Fibroblast of lung (primary cell): ENCODE results near the gene GALNT18. TPM values are rescaled to one million over a fixed set of nuclear protein-coding genes. Genes with fewer than 3 reads are reported as not detected.

ENCODE experiments used
- DNase-seq, 2 donors: peaks; one replicate each; pipeline versions ENCODE4 v3.0.0 to v3.0.0-alpha.2; 2010; ENCODE audit warnings: low read depth in 2 of 2
- H2AFZ ChIP-seq: 2 replicates; pipeline ENCODE4 v1.5.1; 2012; ENCODE audit warnings: low read length, control low read depth, inconsistent platforms
- H3K27ac ChIP-seq: 2 replicates; pipeline ENCODE4 v1.5.1; 2011; ENCODE audit warnings: low read length, control low read depth; ENCODE audit not compliant: insufficient read depth
- H3K27me3 ChIP-seq: 2 replicates; pipeline ENCODE4 v1.5.1; 2011; ENCODE audit warnings: mild to moderate bottlenecking, low read length; ENCODE audit not compliant: control insufficient read depth, insufficient read depth
- H3K36me3 ChIP-seq: 2 replicates; pipeline ENCODE4 v1.5.1; 2011; ENCODE audit warnings: low read length; ENCODE audit not compliant: control insufficient read depth, insufficient read depth
- H3K4me1 ChIP-seq: 2 replicates; pipeline ENCODE4 v1.5.1; 2011; ENCODE audit warnings: low read length; ENCODE audit not compliant: control insufficient read depth, insufficient read depth; ENCODE audit errors: extremely low read depth
- H3K4me2 ChIP-seq: 2 replicates; pipeline ENCODE4 v1.5.1; 2011; ENCODE audit warnings: low read length, control low read depth; ENCODE audit not compliant: insufficient read depth; ENCODE audit errors: extremely low read depth
- H3K4me3 ChIP-seq, 4 experiments: fragments of 200-600 bp in 1 of 4; sonication (generic) in 1 of 4; replicated peaks in 1 of 4; 2 replicates each; pipeline ENCODE4 v1.5.1; 2011 to 2016; ENCODE audit warnings: low read length in 4 of 4, low read depth in 3 of 4, mild to moderate bottlenecking in 3 of 4, control low read depth in 2 of 4, inconsistent platforms in 1 of 4, mixed read lengths in 1 of 4; ENCODE audit not compliant: insufficient read depth in 1 of 4; ENCODE audit errors: control extremely low read depth in 1 of 4
- H3K79me2 ChIP-seq: 2 replicates; pipeline ENCODE4 v1.5.1; 2012; ENCODE audit warnings: mild to moderate bottlenecking, low read length, inconsistent platforms; ENCODE audit not compliant: control insufficient read depth, insufficient read depth
- H3K9ac ChIP-seq: 2 replicates; pipeline ENCODE4 v1.5.1; 2011; ENCODE audit warnings: mild to moderate bottlenecking, low read length, control low read depth; ENCODE audit not compliant: insufficient read depth
- H3K9me3 ChIP-seq: 2 replicates; pipeline ENCODE4 v1.5.1; 2012; ENCODE audit warnings: low read depth, low read length; ENCODE audit not compliant: control insufficient read depth, insufficient read depth
- H4K20me1 ChIP-seq: 2 replicates; pipeline ENCODE4 v1.5.1; 2011; ENCODE audit warnings: low read length; ENCODE audit not compliant: control insufficient read depth, insufficient read depth; ENCODE audit errors: extremely low read depth
- EZH2 ChIP-seq: IDR thresholded peaks from 2 replicates; pipeline ENCODE4 v1.5.1; 2012; ENCODE audit warnings: low read length, control low read depth, mild to moderate bottlenecking; ENCODE audit errors: missing control alignments
- polyA plus RNA-seq, 2 donors: library from polyadenylated mRNA; depleted of rRNA in 1 of 2; stranded (reverse) in 1 of 2; unstranded in 1 of 2; fragments of >200 nt; gene quantifications; 2 replicates each; pipeline ENCODE4 v1.2.1, GENCODE V29; 2011 to 2012; ENCODE audit warnings: missing spikeins in 1 of 2
- total RNA-seq: library from RNA; depleted of rRNA; stranded (reverse); fragments of >200 nt; gene quantifications from 2 replicates; pipeline ENCODE4 v1.2.1, GENCODE V29; 2014
- TF ChIP-seq, protein P1 (sequence below), 2 donors: IDR thresholded peaks in 1 of 2; conservative IDR thresholded peaks in 1 of 2; 1 replicate in 1 of 2; 2 replicates in 1 of 2; pipeline ENCODE4 v1.5.1; 2011 to 2012; ENCODE audit warnings: low read length in 2 of 2, control low read depth in 1 of 2, inconsistent platforms in 1 of 2, low read depth in 1 of 2, mild to moderate bottlenecking in 1 of 2

The GALNT18 gene
- total and polyA plus RNA-seq, 2 donors (not counting 1 experiment from before 2014, with no cell fraction given), result 0.50 to 19.3 TPM

DNA sequence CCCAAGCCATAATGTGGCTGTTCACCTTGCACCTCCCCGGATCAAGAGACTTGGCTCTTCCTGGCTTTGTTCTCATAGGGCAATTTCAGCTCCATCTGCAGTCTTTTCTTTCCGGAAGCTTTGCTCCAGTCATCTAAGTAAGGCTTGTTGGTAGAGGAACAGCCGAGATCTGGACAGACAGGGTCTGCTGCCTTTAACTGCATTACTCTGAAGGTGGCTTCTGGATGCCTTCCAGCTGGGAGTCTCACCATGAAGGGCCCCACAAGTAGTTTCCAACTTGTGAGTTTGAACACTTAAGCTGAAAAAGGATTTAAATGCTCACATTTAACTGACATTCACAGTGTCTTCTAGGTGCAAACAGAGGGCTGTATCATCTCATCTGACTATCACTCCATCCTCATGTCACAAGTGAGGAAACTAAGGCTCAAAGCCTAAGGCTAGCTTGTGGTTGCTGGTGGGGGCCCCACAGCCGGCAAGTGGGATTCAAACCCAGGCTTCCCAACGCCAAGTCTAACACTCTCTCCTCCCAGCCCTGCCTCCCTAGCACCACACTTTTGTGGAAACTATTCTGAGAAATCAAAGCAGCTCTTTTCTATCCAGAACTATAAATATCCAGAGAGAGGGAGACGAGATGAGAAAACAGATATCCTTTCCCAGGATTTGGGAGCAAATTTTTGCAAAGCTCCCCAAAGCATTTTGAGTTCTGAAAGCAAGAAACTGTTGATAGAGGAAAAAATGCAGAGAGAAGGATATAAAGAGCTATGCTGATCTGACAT is 58.4 kb downstream of the GALNT18 start:
- Histone ChIP-seq H2AFZ (no peak overlapping the region), H3K27me3 (no peaks in the 10 kb centered on the region), H3K36me3 (no peaks in the 10 kb centered on the region), H3K9me3 (no peaks in the 10 kb centered on the region), H3K4me3 (no peak overlapping the region), H3K4me1 (no peaks in the 10 kb centered on the region), H4K20me1 (no peaks in the 10 kb centered on the region), H3K4me2 (no peak overlapping the region), H3K9ac (no peak overlapping the region), H3K27ac (no peak overlapping the region), H3K79me2 (no peaks in the 10 kb centered on the region)
- DNase-seq, result no peak
- no peak for TF ChIP-seq EZH2
- TF ChIP-seq, protein P1, sequence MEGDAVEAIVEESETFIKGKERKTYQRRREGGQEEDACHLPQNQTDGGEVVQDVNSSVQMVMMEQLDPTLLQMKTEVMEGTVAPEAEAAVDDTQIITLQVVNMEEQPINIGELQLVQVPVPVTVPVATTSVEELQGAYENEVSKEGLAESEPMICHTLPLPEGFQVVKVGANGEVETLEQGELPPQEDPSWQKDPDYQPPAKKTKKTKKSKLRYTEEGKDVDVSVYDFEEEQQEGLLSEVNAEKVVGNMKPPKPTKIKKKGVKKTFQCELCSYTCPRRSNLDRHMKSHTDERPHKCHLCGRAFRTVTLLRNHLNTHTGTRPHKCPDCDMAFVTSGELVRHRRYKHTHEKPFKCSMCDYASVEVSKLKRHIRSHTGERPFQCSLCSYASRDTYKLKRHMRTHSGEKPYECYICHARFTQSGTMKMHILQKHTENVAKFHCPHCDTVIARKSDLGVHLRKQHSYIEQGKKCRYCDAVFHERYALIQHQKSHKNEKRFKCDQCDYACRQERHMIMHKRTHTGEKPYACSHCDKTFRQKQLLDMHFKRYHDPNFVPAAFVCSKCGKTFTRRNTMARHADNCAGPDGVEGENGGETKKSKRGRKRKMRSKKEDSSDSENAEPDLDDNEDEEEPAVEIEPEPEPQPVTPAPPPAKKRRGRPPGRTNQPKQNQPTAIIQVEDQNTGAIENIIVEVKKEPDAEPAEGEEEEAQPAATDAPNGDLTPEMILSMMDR (conservative IDR thresholded peaks at IDR 0.05 in 1 of 2, IDR thresholded peaks at IDR 0.05 in 1 of 2; ENCODE audit: low read depth in 1 of 2, low read length in 2 of 2), result no peak

- Histone ChIP-seq H3K36me3 (no peaks in the 10 kb centered on the region), H3K4me3 (no peak overlapping the region), H3K9me3 (no peaks in the 10 kb centered on the region), H3K79me2 (no peaks in the 10 kb centered on the region), H3K9ac (no peak overlapping the region), H3K4me1 (no peaks in the 10 kb centered on the region), H3K4me2 (no peak overlapping the region), H3K27ac (no peak overlapping the region), H4K20me1 (no peaks in the 10 kb centered on the region), H2AFZ (no peak overlapping the region), H3K27me3 (no peaks in the 10 kb centered on the region)
- TF ChIP-seq EZH2, result no peak
- TF ChIP-seq, protein P1 (conservative IDR thresholded peaks at IDR 0.05 in 1 of 2, IDR thresholded peaks at IDR 0.05 in 1 of 2; ENCODE audit: low read depth in 1 of 2, low read length in 2 of 2), result no peak
- DNase-seq, result no peak
Observed at GRCh38 chr11:11561991-11562390, 59.8 kb downstream of the GALNT18 start.

DNA sequence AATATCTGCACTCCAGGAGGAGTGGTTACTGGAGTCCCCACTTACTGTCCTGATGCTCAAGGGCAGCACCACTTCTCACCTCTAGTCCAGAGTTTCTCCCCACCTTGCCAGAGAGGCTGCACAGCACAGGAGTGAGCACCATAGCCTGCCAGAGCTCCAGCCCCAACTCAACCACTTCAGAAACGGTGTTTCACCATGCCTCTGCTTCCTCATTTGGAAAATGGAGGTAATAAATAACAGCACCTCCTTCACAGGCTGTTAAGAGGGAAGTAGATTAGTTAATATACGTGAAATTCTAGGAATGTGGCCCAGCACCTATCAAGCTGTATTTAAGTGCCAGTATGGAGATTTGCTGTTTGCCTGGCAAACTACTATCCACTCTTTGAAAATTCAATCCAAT is 63.0 kb downstream of the GALNT18 start:
- no peak overlapping the region for H3K4me2 ChIP-seq
- no peaks in the 10 kb centered on the region for H4K20me1 ChIP-seq
- no peaks in the 10 kb centered on the region for H3K79me2 ChIP-seq
- no peak for DNase-seq
- H3K36me3 ChIP-seq, result no peaks in the 10 kb centered on the region
- no peak overlapping the region for H3K27ac ChIP-seq
- H3K9ac ChIP-seq, result no peak overlapping the region
- no peaks in the 10 kb centered on the region for H3K27me3 ChIP-seq
- H3K9me3 ChIP-seq, result no peaks in the 10 kb centered on the region
- H3K4me3 ChIP-seq, result no peak overlapping the region
- no peak for TF ChIP-seq EZH2
- TF ChIP-seq, protein P1 (conservative IDR thresholded peaks at IDR 0.05 in 1 of 2, IDR thresholded peaks at IDR 0.05 in 1 of 2; ENCODE audit: low read depth in 1 of 2, low read length in 2 of 2), result no peak
- H3K4me1 ChIP-seq, result no peaks in the 10 kb centered on the region
- no peak overlapping the region for H2AFZ ChIP-seq
